HG03571 (cell line): ENCODE measurements around the gene SPR.

Experiments
- ATAC-seq: cut with Tn5 transposase; IDR thresholded peaks from one replicate; pipeline ENCODE4 v1.9.1; 2021; ENCODE audit not compliant: unreplicated experiment

Gene SPR

GRCh38 chr2:72929010-72929409, 41.8 kb downstream of the SPR start:
- ATAC-seq: no peak

GRCh38 chr2:72931280-72931910, 44.2 kb downstream of the SPR start:
- no peak for ATAC-seq

- no peak for ATAC-seq
Measured at GRCh38 chr2:72932045-72932740, 45.0 kb downstream of the SPR start.

GRCh38 chr2:72932805-72933204, 45.6 kb downstream of the SPR start:
- ATAC-seq: no peak

GRCh38 chr2:72933207-72933606, 46.0 kb downstream of the SPR start:
- no peak for ATAC-seq

- ATAC-seq: no peak
Measured at GRCh38 chr2:72933646-72934151, 46.5 kb downstream of the SPR start.

GRCh38 chr2:72934683-72935610, 47.7 kb downstream of the SPR start:
- ATAC-seq: peak; percentile 60

- ATAC-seq: no peak
Measured at GRCh38 chr2:72935611-72935957, 48.4 kb downstream of the SPR start.

GRCh38 chr2:72936660-72937355, 49.6 kb downstream of the SPR start:
- no peak for ATAC-seq

- ATAC-seq: no peak
Measured at GRCh38 chr2:72937356-72937669, 50.1 kb downstream of the SPR start.

GRCh38 chr2:72938455-72938854, 51.2 kb downstream of the SPR start:
- no peak for ATAC-seq

- ATAC-seq: no peak
Measured at GRCh38 chr2:72940361-72940760, 53.2 kb downstream of the SPR start.

- ATAC-seq: no peak
Measured at GRCh38 chr2:72940786-72941185, 53.6 kb downstream of the SPR start.
